Measurements from ENCODE around the gene SLC23A2. TPM values are rescaled to one million over a fixed set of nuclear protein-coding genes. Genes with fewer than 3 reads are reported as not detected.
"Not testable (repeated sequence)": the region's sequence is repeated elsewhere in the genome, so short reads cannot be mapped to it uniquely, and the experiment has no call there.

SLC23A2 gene
- total RNA-seq, 1 experiment from 2014 or later: 10.1 TPM

- DNase-seq (ENCODE audit: low spot score): no peak
- in situ Hi-C loops (cut with HindIII; ENCODE audit: low sequenced_read_pairs): no loop called here
Observed at GRCh38 chr20:4864311-4864752, 137.0 kb downstream of the SLC23A2 start.

GRCh38 chr20:4862661-4863060 lies 138.6 kb downstream of the SLC23A2 start:
- in situ Hi-C loops (cut with HindIII; ENCODE audit: low sequenced_read_pairs): no loop called here
- DNase-seq (ENCODE audit: low spot score): no peak

GRCh38 chr20:4861961-4862360 lies 139.3 kb downstream of the SLC23A2 start:
- in situ Hi-C loops (cut with HindIII; ENCODE audit: low sequenced_read_pairs): no loop called here
- DNase-seq (ENCODE audit: low spot score): no peak

- peak; percentile 22 for DNase-seq (ENCODE audit: low spot score)
- in situ Hi-C loops (cut with HindIII; ENCODE audit: low sequenced_read_pairs): no loop called here
Observed at GRCh38 chr20:4858000-4858399, 143.3 kb downstream of the SLC23A2 start.

GRCh38 chr20:4856022-4856755 lies 145.1 kb downstream of the SLC23A2 start:
- DNase-seq (ENCODE audit: low spot score): no peak
- in situ Hi-C loops (cut with HindIII; ENCODE audit: low sequenced_read_pairs): no loop called here

- no peak for DNase-seq (ENCODE audit: low spot score)
- in situ Hi-C loops (cut with HindIII; ENCODE audit: low sequenced_read_pairs): no loop called here
Observed at GRCh38 chr20:4855555-4855954, 145.8 kb downstream of the SLC23A2 start.

- in situ Hi-C loops (cut with HindIII; ENCODE audit: low sequenced_read_pairs): no loop called here
- no peak for DNase-seq (ENCODE audit: low spot score)
Observed at GRCh38 chr20:4855097-4855496, 146.2 kb downstream of the SLC23A2 start.

- in situ Hi-C loops (cut with HindIII; ENCODE audit: low sequenced_read_pairs): no loop called here
- no peak for DNase-seq (ENCODE audit: low spot score)
Observed at GRCh38 chr20:4854561-4854901, 146.8 kb downstream of the SLC23A2 start.

GRCh38 chr20:4853757-4854560 lies 147.4 kb downstream of the SLC23A2 start:
- in situ Hi-C loops (cut with HindIII; ENCODE audit: low sequenced_read_pairs): no loop called here
- no peak for DNase-seq (ENCODE audit: low spot score)

GRCh38 chr20:4853004-4853403 lies 148.3 kb downstream of the SLC23A2 start:
- no peak for DNase-seq (ENCODE audit: low spot score)
- in situ Hi-C loops (cut with HindIII; ENCODE audit: low sequenced_read_pairs): no loop called here

GRCh38 chr20:4850960-4851359 lies 150.3 kb downstream of the SLC23A2 start:
- no peak for DNase-seq (ENCODE audit: low spot score)
- in situ Hi-C loops (cut with HindIII; ENCODE audit: low sequenced_read_pairs): no loop called here

- in situ Hi-C loops (cut with HindIII; ENCODE audit: low sequenced_read_pairs); DNase-seq (ENCODE audit: low spot score): not testable (repeated sequence)
Observed at GRCh38 chr20:4848829-4849228, 152.5 kb downstream of the SLC23A2 start.

- in situ Hi-C loops (cut with HindIII; ENCODE audit: low sequenced_read_pairs): no loop called here
- no peak for DNase-seq (ENCODE audit: low spot score)
Observed at GRCh38 chr20:4848041-4848440, 153.3 kb downstream of the SLC23A2 start.

- in situ Hi-C loops (cut with HindIII; ENCODE audit: low sequenced_read_pairs): no loop called here
Observed at GRCh38 chr20:4846821-4847220, 154.5 kb downstream of the SLC23A2 start.

GRCh38 chr20:4844751-4845465 lies 156.4 kb downstream of the SLC23A2 start:
- in situ Hi-C loops (cut with HindIII; ENCODE audit: low sequenced_read_pairs): no loop called here
- no peak for DNase-seq (ENCODE audit: low spot score)

More at GRCh38 chr20:4846821-4847220, 154.5 kb downstream of the SLC23A2 start:
- no peak for DNase-seq (ENCODE audit: low spot score)

GRCh38 chr20:4844325-4844724 lies 157.0 kb downstream of the SLC23A2 start:
- DNase-seq (ENCODE audit: low spot score): no peak
- in situ Hi-C loops (cut with HindIII; ENCODE audit: low sequenced_read_pairs): no loop called here

GRCh38 chr20:4840801-4841200 lies 160.5 kb downstream of the SLC23A2 start:
- no peak for DNase-seq (ENCODE audit: low spot score)
- in situ Hi-C loops (cut with HindIII; ENCODE audit: low sequenced_read_pairs): no loop called here

GRCh38 chr20:4838526-4838925 lies 162.8 kb downstream of the SLC23A2 start:
- in situ Hi-C loops (cut with HindIII; ENCODE audit: low sequenced_read_pairs): no loop called here

GRCh38 chr20:4837760-4838159 lies 163.6 kb downstream of the SLC23A2 start:
- in situ Hi-C loops (cut with HindIII; ENCODE audit: low sequenced_read_pairs): no loop called here
- DNase-seq (ENCODE audit: low spot score): no peak

More at GRCh38 chr20:4838526-4838925, 162.8 kb downstream of the SLC23A2 start:
- no peak for DNase-seq (ENCODE audit: low spot score)

GRCh38 chr20:4836935-4837334 lies 164.4 kb downstream of the SLC23A2 start:
- DNase-seq (ENCODE audit: low spot score): no peak

More at GRCh38 chr20:4836935-4837334, 164.4 kb downstream of the SLC23A2 start:
- in situ Hi-C loops (cut with HindIII; ENCODE audit: low sequenced_read_pairs): no loop called here
